IMR-90 (cell line): ENCODE results near the gene CD8B. TPM values are rescaled to one million over a fixed set of nuclear protein-coding genes. Genes with fewer than 3 reads are reported as not detected.

Source experiments
- ATAC-seq: fragments of 200-7000 bp; cut with Tn5 transposase; 2 replicates; pipeline ENCODE4 v1.9.1; 2020; ENCODE audit warnings: low read depth, mild to moderate bottlenecking, moderate library complexity
- BruUV-seq: library from RNA; stranded (reverse); fragments of 400-500 nt; replicated peaks from 2 replicates; lab custom pipeline; 2021; lab: Mats Ljungman, UMichigan
- CTCF ChIA-PET: fragments of 300-600 bp; formaldehyde crosslinking; extraction: SDS; loops from one replicate; lab custom pipeline; 2021; ENCODE audit warnings: antibody characterized with exemption; lab: Yijun Ruan, JAX
- POLR2A ChIA-PET: fragments of 300-600 bp; sonication (Branson Sonifier 250); formaldehyde crosslinking; loops from one replicate; lab custom pipeline; 2022; ENCODE audit warnings: antibody characterized with exemption; ENCODE audit not compliant: unreplicated experiment; lab: Charles Lee
- DNase-seq: peaks from one replicate; pipeline ENCODE4 v3.0.0; 2013
- H2AFZ ChIP-seq: replicated peaks from 2 replicates; pipeline ENCODE3; 2013; ENCODE audit warnings: low read length, mild to moderate bottlenecking; ENCODE audit not compliant: poor library complexity
- H2AK5ac ChIP-seq: 2 replicates; pipeline ENCODE4 v1.6.1; 2013; ENCODE audit warnings: low read depth, low read length, inconsistent platforms
- H2AK9ac ChIP-seq: replicated peaks from 2 replicates; pipeline ENCODE3; 2013; ENCODE audit warnings: mild to moderate bottlenecking, low read depth, low read length, moderate library complexity; ENCODE audit not compliant: poor library complexity
- H2BK120ac ChIP-seq: 2 replicates; pipeline ENCODE4 v1.6.1; 2013; ENCODE audit warnings: low read depth, low read length, inconsistent platforms
- H2BK15ac ChIP-seq: 3 replicates; pipeline ENCODE4 v1.6.1; 2013; ENCODE audit warnings: low read depth, low read length, inconsistent platforms
- H2BK20ac ChIP-seq: 2 replicates; pipeline ENCODE4 v1.6.1; 2013; ENCODE audit warnings: low read depth, mild to moderate bottlenecking, inconsistent platforms, low read length, moderate library complexity
- H2BK5ac ChIP-seq: 2 replicates; pipeline ENCODE4 v1.6.1; 2013; ENCODE audit warnings: mild to moderate bottlenecking, low read depth, low read length, inconsistent platforms; ENCODE audit not compliant: poor library complexity, severe bottlenecking
- H3K14ac ChIP-seq: replicated peaks from 2 replicates; pipeline ENCODE4 v1.6.1; 2013; ENCODE audit warnings: low read depth, low read length, inconsistent platforms
- H3K18ac ChIP-seq: 2 replicates; pipeline ENCODE4 v1.6.1; 2013; ENCODE audit warnings: low read depth, low read length, control low read depth
- H3K23ac ChIP-seq: 2 replicates; pipeline ENCODE4 v1.6.1; 2013; ENCODE audit warnings: low read depth, low read length, inconsistent platforms
- H3K27ac ChIP-seq: 2 replicates; pipeline ENCODE4 v1.5.1; 2013; ENCODE audit warnings: mild to moderate bottlenecking, control low read depth, low read length; ENCODE audit not compliant: insufficient read depth
- H3K27me3 ChIP-seq: 2 replicates; pipeline ENCODE4 v1.6.1; 2013; ENCODE audit warnings: low read length; ENCODE audit not compliant: control insufficient read depth, insufficient read depth
- H3K36me3 ChIP-seq: 2 replicates; pipeline ENCODE4 v1.6.1; 2013; ENCODE audit warnings: low read length, mixed read lengths; ENCODE audit not compliant: control insufficient read depth, insufficient read depth
- H3K4ac ChIP-seq: 2 replicates; pipeline ENCODE4 v1.6.1; 2013; ENCODE audit warnings: low read depth, low read length, inconsistent platforms
- H3K4me1 ChIP-seq: 2 replicates; pipeline ENCODE4 v1.6.1; 2013; ENCODE audit warnings: low read length, mixed read lengths; ENCODE audit not compliant: control insufficient read depth, insufficient read depth
- H3K4me2 ChIP-seq: 2 replicates; pipeline ENCODE4 v1.6.1; 2013; ENCODE audit warnings: low read depth, mild to moderate bottlenecking, control low read depth, low read length, moderate library complexity
- H3K4me3 ChIP-seq: 2 replicates; pipeline ENCODE4 v1.5.1; 2013; ENCODE audit warnings: low read depth, mild to moderate bottlenecking, control low read depth, low read length, moderate library complexity; ENCODE audit not compliant: insufficient read depth
- H3K56ac ChIP-seq: 2 replicates; pipeline ENCODE4 v1.6.1; 2013; ENCODE audit warnings: low read length, inconsistent platforms; ENCODE audit not compliant: insufficient read depth; ENCODE audit errors: extremely low read depth
- H3K79me1 ChIP-seq, 2 experiments: 2 replicates each; pipeline ENCODE4 v1.6.1; 2013; ENCODE audit warnings: low read length in 2 of 2, inconsistent platforms in 1 of 2, low read depth in 1 of 2
- H3K9ac ChIP-seq: 2 replicates; pipeline ENCODE4 v1.6.1; 2013; ENCODE audit warnings: low read depth, low read length, control low read depth
- H3K9me1 ChIP-seq: 2 replicates; pipeline ENCODE4 v1.6.1; 2013; ENCODE audit warnings: low read length, inconsistent platforms; ENCODE audit not compliant: insufficient read depth
- H3K9me3 ChIP-seq: 2 replicates; pipeline ENCODE4 v1.6.1; 2013; ENCODE audit warnings: low read length; ENCODE audit not compliant: control insufficient read depth, insufficient read depth
- H4K20me1 ChIP-seq: 2 replicates; pipeline ENCODE4 v1.6.1; 2013; ENCODE audit warnings: low read length, inconsistent platforms; ENCODE audit not compliant: insufficient read depth
- H4K5ac ChIP-seq: 2 replicates; pipeline ENCODE4 v1.6.1; 2013; ENCODE audit warnings: mild to moderate bottlenecking, low read depth, low read length, control low read depth
- H4K8ac ChIP-seq, 2 experiments: 2 replicates each; pipeline ENCODE4 v1.6.1; 2013; ENCODE audit warnings: low read depth in 2 of 2, low read length in 2 of 2, control low read depth in 1 of 2, inconsistent platforms in 1 of 2
- H4K91ac ChIP-seq: 2 replicates; pipeline ENCODE4 v1.6.1; 2013; ENCODE audit warnings: low read depth, low read length, inconsistent platforms; ENCODE audit not compliant: insufficient read depth
- RCOR1 ChIP-seq: IDR thresholded peaks from 2 replicates; pipeline ENCODE4 v1.6.1; 2012; ENCODE audit warnings: mild to moderate bottlenecking, low read length, improper control_type of control experiment; ENCODE audit not compliant: insufficient replicate concordance
- WGBS, 2 experiments: methylation state at CpG; one replicate each; pipeline versions ENCODE4 v1.1.5 to v1.1.7; 2013; ENCODE audit warnings: missing lambda C conversion rate in 2 of 2; ENCODE audit not compliant: insufficient read length in 1 of 2; ENCODE audit errors: extremely low coverage in 2 of 2; 5-methylcytosine and 5-hydroxymethylcytosine counted together
- dilution Hi-C: fragments of 300-500 bp; cut with HindIII; formaldehyde crosslinking; loops from one replicate; pipeline ENCODE4 v1.14.3; 2018; ENCODE audit warnings: low sequenced_read_pairs; ENCODE audit not compliant: unreplicated experiment
- in situ Hi-C: fragments of 300-500 bp; cut with MboI; formaldehyde crosslinking; loops from 3 replicates; pipeline ENCODE4 v1.14.3; 2019; ENCODE audit warnings: low sequenced_read_pairs, inconsistent platforms, mixed read lengths
- intact Hi-C: fragments of 100-400 bp; cut with micrococcal nuclease; formaldehyde crosslinking; loops from 2 replicates; pipeline ENCODE4 v1.10.0; 2022
- polyA plus RNA-seq, 3 experiments: library from polyadenylated mRNA; depleted of rRNA; stranded (reverse); fragments of >200 nt; gene quantifications; 2 replicates each; pipeline ENCODE4 v1.2.3, GENCODE V29; 2012; ENCODE audit warnings: low replicate concordance in 1 of 3
- total RNA-seq: library from RNA; depleted of rRNA; stranded (reverse); fragments of >200 nt; gene quantifications from 2 replicates; pipeline ENCODE4 v1.2.3, GENCODE V29; 2012
- TF ChIP-seq, protein P1 (sequence below): fragments of 150-350 bp; IDR thresholded peaks from 2 replicates; pipeline ENCODE4 v1.6.1; 2017; ENCODE audit warnings: mild to moderate bottlenecking, antibody characterized with exemption, low read length, low read depth

The CD8B gene
- total and polyA plus RNA-seq, 2 of the 4 experiments (the other 2 are of a cell fraction), result not detected

- in situ Hi-C loops, result no loop called here
- H3K9me1 ChIP-seq, result no peaks in the 10 kb centered on the region
- intact Hi-C loops, result loop anchor here (5.0 kb wide), 1 partner anchor 410 kb away; no protein-coding TSS in a partner anchor
- TF ChIP-seq, protein P1, sequence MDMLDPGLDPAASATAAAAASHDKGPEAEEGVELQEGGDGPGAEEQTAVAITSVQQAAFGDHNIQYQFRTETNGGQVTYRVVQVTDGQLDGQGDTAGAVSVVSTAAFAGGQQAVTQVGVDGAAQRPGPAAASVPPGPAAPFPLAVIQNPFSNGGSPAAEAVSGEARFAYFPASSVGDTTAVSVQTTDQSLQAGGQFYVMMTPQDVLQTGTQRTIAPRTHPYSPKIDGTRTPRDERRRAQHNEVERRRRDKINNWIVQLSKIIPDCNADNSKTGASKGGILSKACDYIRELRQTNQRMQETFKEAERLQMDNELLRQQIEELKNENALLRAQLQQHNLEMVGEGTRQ, result no peak
- no peak for TF ChIP-seq RCOR1
- no peaks in the 10 kb centered on the region for H3K4me1 ChIP-seq
- H4K20me1 ChIP-seq, result no peaks in the 10 kb centered on the region
- H3K14ac ChIP-seq, result no peak overlapping the region
- H4K8ac ChIP-seq, result no peak overlapping the region
- no peak overlapping the region for H3K4ac ChIP-seq
- H3K4me2 ChIP-seq, result peak overlapping the region; percentile 81
- H3K4me3 ChIP-seq, result peak overlapping the region; percentile 15; the same call in 1 of the 2 replicates
- ATAC-seq (no peak), DNase-seq (no peak)
- H4K5ac ChIP-seq, result no peak overlapping the region
- 18% methylated on average over 4 of the region's 11 CpGs; no CpG with 5 or more reads in 1 of the 2 experiments for WGBS, 2 experiments
- BruUV-seq, result no TSS peak
- H4K91ac ChIP-seq, result no peak overlapping the region
- H2AK9ac ChIP-seq, result no peak overlapping the region
- H2AK5ac ChIP-seq, result no peak overlapping the region
- ChIA-PET POLR2A (no interaction called here), CTCF (no interaction called here)
- H3K9ac ChIP-seq, result no peak overlapping the region
- dilution Hi-C loops, result no loop called here
- H3K27ac ChIP-seq, result no peak overlapping the region
- H3K56ac ChIP-seq, result no peak overlapping the region
- no peak overlapping the region for H3K18ac ChIP-seq
- no peak overlapping the region for H2BK15ac ChIP-seq
- no peak overlapping the region for H3K23ac ChIP-seq
- no peaks in the 10 kb centered on the region for H3K36me3 ChIP-seq
- no peaks in the 10 kb centered on the region; the same call in 1 of the 2 replicates for H3K9me3 ChIP-seq
- no peaks in the 10 kb centered on the region for H3K79me1 ChIP-seq
- peak overlapping the region; percentile 92 for H2AFZ ChIP-seq
- peaks cover 49% of the 10 kb centered on the region for H3K27me3 ChIP-seq
- H2BK120ac ChIP-seq, result no peak overlapping the region
- no peak overlapping the region for H2BK20ac ChIP-seq
- H2BK5ac ChIP-seq, result no peak overlapping the region
These were observed 54.6 kb downstream of the CD8B start for GRCh38 chr2:86807133-86807467.
